GM20431 (cell line): ENCODE measurements around the gene TMEM134.

Source experiments
- in situ Hi-C: fragments of 300-500 bp; cut with MseI, MboI; formaldehyde crosslinking; loops from one replicate; pipeline ENCODE4 v1.15.0; 2020; ENCODE audit warnings: low sequenced_read_pairs; ENCODE audit not compliant: unreplicated experiment

TMEM134 gene

DNA sequence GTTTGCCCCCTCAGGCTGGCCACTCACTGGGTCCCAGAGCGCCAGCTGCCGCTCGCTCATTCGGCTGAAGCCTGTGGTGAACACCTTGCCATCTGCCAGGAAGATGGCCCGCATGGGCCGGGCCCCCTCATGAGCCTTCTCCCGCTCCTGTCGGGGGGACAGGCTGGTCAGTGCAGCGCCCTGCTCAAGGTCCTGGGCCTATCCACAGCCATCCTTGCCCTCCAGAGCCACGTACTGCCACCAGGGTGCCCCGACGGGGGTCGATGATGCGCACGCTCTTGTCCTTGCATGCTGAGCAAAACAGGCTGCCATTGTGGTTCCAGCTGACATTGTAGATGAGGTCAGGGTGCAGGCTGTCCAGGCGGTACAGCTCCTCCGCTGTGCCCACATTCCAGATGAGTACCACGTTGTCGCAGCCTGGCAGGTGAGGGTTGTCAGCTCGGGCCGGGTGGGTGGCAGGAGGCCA is 27.9 kb downstream of the TMEM134 start:
- in situ Hi-C loops = no loop called here

DNA sequence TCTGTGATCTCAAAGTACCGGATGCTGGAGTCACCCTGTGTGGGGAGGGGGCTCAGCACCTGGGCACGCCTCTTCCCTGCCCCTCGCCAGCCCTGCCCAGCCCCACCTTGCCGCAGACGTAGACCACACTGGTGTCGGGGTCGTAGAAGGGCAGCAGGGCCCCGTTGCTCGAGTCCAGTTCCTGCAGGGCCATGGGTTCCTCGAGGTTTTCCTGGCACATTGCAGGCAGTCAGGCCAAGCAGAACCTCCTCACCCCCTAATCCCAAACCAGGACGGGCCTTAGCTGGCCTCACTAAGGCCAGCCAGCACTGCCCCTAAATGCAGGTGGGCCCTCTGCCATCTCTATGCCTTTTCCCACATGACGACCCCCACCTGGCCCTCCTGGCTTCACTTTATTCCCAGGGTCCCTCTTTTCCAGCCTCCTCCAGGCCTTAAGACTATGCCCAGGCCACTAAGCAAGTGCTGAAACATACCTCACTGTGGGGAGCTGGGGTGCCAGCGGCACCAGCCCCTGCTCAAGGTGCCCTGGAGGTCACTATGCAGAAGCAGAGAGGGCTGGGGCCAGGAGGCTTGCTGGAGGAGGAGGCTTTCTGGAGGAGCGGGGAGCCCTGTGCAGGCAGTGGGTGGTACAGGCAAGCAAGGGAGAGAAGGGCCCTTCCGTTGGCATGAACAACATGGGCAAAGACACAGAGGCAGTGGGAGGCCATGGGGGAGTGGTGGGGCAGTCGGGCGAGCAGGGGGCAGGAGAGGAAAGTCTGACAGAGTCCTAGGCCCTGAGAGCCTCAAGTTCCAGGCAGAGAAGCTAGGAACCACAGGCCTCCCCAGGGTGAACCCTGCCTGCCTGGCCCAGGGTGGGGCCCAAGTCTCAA is 28.6 kb downstream of the TMEM134 start:
- in situ Hi-C loops = no loop called here

DNA sequence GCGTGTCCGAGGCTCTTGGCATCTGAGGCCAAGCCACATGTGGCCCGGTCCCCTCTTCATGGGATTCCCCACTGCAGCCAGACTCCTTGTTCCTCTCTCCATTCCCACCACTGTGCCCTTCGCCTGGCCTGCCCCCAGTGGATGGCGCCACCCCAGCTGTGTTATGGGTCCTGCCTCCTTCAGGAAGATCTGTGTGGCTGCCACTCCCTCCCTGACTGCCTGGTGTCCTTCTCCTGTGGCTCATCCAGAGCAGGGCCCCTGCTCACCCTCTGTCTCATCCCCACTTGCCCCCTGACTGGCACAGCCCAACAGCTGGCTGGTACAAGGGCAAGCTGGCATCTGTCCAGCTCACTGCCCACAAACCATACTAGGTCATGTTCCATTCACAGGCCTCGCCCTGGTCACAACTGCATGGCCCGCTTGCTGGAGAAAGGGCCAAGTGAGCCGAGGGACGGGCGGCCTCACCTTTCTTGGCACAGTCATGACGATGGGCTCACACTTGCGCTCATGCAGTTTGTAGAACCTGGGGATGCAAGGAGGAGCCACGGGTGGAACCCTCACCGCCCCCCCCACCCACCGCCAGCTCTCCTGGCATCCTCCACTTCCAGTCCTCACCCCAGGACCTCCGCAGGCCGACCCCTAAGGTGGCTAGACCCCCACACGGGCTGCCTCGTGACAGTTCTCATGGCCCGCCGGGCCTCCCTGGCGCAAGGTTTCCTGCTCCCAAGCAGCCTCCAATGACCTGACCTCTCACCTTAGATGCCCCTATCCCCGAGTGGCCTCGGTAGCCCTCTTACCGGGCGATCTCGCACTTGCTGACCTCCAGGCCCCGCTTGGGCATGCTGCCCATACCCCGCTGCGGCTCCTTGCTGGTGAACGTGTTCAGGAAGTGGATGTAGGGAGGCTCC is 29.5 kb downstream of the TMEM134 start:
- in situ Hi-C loops = no loop called here

DNA sequence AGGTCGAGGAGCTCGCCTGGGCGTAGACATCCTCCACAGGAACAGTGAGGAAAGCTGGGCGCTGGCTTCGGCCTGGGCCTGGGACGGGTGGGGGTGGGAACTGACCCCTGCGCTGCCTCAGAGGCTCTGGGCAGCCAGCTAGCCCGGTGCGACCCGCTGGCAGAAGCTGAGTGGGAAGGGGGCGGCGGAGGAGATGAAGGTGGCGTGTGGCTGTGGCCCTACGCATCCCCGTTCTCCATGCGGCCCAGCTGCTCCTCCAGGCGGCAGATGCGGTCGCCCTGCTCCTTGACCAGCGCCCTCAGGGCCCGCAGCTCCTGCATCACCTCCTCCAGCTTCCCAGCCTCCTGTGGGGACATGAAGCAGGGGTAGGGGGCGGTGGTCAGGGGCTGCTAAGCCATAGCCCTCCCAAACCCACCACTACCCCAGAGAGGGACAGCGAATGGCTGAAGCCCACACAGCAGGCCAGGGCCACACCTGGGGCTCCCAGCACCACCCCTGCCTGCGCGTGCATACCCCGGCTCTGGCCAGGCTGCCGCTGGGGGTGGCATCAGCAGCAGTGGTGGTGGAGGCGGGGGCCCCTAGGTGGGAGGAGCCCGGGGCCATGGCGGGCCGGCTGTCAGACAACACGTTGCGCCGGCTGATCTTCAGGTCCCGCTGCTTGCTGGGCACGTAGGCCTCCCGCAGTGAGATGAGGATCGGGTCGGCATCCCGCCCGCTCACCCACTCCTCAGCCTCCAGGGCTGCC is 30.7 kb downstream of the TMEM134 start:
- in situ Hi-C loops = no loop called here

DNA sequence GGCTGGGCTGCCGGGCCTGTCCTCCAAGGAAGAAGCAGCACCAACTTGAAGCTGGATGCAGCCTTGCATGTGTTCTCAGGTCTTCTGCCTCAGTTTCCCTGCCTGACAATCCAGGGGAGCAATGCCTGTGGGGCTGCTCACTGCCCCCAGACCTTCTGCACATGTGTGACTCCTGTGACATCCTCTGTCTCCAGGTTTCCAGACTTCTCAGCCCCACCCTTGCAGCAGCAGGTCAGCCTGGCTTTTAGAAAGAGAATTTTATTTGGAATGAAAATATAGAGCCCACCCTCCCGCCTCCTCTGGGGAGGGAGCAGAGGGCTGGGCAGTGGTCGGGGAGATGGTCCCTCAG is 31.3 kb downstream of the TMEM134 start:
- in situ Hi-C loops = no loop called here

DNA sequence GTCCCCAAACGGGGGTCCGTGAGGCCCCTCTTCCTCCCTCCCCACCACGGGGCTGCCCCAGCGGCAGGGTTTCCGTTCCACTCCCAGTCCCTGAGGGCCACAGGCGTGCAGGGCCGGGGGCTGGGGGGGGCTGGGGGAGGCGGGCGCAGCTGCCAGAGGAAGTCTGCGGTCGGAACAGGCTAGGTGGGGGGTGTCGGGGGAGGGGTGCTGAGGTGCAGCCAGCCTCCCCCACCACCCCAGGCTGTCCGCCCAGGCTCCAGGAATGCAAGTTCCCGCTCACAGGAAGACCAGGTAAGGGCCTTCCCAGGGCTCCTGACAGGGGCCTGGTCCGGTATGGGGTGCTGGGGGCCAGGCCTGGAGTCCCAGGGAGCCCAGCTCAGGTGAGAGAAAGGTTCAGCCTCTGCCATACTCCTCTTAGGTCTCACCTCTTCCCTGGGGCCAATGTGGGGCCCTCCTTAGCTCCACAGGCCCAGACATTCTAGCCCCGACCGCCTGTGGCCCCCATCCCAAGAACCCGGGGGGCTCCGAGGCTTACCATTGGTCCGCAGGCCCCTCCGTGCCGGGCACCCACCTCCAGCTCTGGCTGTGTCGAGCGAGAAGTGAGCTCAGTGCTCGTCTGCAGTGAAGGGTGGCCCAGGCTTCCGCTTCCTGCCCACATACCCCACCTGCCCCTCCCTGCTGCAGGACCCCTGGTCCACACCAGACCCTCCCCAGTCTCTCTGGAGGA is 31.8 kb downstream of the TMEM134 start, which contains the start of gene PTPRCAP:
Gene PTPRCAP, minus strand, starts transcription at position 601 of the 727 bp plus-strand sequence. Its CDS starts 63 bp downstream, at position 538.
- in situ Hi-C loops = no loop called here

DNA sequence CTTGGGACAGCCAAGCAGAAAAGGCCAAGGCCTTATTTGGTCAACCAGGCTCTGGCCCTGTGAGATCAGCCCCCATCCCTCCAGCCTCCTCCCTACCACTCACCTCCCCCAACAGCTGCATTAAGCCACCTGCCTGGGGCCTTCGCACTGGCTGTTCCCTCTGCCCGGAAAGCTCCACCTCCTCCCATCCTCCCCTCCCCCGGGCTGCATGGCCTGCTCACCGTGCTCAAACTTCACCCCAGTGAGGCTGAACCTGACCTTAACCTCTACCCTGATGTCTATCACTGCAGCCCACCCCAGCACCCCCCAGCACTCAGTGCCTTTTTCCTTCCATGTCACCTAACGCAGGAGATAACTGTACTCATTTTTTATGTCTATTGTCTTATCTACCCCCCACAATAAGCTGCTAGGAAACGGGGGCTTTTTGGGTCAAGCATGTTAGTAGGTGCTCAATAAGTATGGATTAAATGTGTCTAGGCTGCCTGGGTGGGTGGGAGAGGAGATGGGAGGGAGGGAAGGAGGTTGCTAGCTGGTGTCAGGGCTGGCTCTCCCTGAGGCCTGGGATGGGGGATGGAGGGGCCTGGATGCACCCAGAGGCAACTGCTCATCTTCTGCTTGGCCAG is 32.5 kb downstream of the TMEM134 start:
- in situ Hi-C loops = no loop called here

DNA sequence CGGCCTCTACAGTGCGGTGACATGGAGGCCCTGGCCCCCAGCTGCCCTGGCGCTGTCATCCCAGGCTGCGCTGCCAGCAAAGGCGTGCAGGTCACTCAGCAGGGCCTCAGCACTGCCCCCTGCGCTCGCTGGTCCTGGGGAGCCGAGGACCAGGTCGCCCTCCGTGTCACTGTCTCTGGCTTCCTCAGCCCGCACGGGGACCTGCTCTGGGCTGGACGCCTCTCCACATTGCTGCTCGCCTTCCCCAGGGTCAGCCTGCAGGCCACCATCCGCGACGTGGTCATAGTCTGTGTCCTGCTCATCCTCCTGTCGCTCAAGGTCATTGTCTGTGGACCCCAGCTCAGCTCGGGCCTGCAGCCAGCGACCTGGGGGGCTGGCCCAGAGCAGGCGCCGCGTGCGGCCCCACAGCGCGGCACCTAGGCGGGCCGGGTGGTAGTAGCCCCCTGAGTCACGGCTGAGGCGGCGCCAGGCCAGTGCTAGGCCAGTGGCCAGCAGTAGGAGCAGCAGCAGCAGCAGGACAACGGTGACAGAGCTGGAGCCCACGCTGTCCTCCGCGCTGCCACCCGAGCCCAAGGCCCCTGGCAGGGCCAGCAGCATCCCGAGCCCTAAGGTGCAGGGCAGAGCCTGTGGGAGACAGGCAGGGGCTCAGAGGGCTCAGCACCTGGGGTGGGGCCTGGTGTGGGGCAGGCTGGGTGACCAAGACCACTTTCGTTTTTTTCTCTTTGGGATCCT is 33.2 kb downstream of the TMEM134 start:
- in situ Hi-C loops = no loop called here

DNA sequence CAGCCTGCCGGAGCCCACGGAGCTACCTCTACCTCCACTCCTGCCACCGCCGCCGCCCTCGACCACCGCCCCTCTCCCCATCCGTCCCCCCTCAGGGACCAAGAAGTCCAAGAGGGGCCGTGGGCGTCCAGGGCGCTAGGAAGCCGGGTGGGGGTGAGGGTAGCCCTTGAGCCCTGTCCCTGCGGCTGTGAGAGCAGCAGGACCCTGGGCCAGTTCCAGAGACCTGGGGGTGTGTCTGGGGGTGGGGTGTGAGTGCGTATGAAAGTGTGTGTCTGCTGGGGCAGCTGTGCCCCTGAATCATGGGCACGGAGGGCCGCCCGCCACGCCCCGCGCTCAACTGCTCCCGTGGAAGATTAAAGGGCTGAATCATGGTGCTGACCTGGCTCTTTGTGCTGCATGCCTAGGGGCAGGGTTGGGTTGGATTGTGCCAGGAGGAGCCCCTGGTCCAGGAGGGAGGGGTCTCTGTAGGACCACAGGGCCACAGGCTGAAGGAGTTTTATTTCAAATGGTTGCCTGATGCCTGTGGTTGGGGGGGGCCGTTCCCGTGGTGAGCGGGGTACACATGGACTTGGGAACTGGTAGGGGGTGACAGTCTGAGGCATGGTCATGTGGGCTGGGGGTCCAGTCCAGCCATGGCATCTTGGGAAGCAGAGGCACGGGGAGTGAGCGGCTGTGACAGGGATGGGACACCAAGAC is 33.9 kb downstream of the TMEM134 start:
- in situ Hi-C loops = no loop called here

DNA sequence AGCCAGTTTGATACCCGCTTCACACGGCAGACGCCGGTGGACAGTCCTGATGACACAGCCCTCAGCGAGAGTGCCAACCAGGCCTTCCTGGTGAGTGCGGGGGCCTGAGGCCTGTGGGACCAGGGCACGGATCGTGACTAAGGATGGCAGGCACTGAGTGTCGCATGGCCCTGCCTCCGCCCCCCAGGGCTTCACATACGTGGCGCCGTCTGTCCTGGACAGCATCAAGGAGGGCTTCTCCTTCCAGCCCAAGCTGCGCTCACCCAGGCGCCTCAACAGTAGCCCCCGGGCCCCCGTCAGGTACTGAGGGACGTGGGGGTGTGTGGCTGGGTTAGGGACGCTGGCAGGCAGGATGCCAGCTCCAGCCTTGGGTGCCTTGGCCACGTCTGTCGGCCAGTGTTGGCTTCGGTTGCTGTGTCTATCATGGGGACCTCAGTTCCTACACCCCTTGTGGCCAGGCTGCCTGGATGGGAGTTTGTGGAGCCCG is 34.6 kb downstream of the TMEM134 start:
- in situ Hi-C loops = no loop called here

DNA sequence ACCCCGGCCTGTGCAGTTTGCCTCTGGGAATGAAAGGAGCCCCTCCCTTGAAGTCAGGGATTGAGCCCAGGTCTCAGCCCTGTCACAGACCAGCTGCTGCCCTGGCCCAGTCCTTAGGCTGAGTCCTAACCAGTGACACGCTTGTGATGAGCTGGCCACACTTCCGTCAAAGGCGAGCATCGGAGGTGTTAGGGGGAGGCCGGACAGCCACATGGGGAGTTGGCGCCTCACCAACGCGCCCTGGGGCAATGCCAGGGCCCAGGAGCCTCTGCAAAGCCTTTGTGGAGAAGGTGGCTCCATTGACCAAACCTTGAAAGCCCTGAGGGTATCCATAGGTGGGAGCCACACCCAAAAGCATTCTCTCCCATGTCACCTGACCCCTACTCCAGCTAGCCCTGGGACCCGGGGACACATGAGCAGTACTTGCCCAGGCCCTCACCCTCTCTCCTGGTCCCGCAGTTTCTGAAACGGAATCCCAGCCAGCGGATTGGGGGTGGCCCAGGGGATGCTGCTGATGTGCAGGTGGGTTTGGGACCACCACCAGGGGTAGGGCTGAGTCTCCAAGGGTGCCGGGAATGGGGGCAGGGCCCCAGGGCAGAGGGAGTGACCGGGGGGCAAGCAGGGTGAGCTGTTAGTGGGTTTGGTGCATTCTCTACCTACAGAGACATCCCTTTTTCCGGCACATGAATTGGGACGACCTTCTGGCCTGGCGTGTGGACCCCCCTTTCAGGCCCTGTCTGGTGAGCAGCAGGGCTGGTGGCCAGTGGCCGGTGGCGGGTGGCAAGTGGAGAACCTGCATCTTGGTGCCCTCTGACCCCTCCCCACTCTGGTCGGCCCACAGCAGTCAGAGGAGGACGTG is 35.3 kb downstream of the TMEM134 start:
- in situ Hi-C loops = no loop called here

DNA sequence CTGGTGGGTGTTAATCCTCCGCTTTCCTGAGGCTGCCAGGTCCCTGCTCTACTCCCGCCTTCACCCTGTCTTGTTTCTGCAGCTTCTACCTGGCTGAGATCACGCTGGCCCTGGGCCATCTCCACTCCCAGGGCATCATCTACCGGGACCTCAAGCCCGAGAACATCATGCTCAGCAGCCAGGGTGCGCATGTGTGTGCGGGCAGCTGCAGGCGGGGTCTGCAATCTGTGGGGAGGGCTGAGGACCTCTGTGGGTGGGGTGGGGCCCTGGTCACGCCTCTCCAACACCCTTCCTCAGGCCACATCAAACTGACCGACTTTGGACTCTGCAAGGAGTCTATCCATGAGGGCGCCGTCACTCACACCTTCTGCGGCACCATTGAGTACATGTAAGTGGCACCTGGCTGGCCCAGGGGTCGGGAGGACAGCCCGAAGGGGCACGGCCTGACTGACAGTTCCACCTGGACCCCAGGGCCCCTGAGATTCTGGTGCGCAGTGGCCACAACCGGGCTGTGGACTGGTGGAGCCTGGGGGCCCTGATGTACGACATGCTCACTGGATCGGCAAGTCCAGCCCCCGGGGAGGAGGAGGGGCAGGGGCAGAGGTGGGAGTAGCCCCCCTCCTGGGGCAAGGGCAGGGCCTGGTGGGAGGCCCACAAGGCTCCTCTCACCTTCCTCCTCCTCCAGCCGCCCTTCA is 36.2 kb downstream of the TMEM134 start:
- in situ Hi-C loops = no loop called here

DNA sequence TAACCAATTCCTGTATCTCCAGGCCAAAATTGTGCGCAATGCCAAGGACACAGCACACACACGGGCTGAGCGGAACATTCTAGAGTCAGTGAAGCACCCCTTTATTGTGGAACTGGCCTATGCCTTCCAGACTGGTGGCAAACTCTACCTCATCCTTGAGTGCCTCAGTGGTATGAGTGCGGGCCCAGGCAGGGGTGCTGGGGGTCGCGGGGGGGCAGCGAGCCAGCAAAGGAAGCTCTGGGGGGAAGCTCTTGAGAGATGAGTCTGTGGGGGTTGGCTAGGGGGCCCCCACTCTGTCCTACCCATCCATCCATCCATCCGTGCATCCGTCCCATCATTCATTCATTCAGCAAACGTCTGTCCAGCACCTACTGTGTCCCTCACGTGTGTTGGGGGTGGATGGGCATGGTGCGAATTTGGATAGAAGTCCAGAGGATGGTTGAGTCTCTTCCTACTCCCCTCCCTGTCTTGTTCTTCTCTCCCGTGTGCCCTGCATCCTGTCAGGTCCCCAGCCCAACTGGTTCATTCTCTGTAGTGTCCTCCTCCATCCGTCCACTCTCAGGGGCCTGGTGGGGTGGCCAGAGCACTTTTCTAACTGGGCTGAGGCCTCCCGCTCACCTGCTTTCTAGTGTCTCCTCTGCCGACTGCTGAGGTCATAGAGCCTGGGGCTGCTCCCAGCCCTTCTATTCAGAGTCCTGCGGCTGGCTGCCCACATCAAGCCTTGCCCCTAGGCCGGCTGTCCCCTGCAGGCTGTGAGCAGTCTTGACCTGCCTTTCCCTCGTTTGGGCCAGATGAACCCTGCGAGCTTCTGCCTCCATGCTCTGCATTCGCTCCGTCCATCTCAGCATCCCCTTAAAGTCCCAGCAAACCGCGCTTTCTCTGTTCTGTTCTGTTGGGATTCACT is 37.5 kb downstream of the TMEM134 start:
- in situ Hi-C loops = no loop called here

DNA sequence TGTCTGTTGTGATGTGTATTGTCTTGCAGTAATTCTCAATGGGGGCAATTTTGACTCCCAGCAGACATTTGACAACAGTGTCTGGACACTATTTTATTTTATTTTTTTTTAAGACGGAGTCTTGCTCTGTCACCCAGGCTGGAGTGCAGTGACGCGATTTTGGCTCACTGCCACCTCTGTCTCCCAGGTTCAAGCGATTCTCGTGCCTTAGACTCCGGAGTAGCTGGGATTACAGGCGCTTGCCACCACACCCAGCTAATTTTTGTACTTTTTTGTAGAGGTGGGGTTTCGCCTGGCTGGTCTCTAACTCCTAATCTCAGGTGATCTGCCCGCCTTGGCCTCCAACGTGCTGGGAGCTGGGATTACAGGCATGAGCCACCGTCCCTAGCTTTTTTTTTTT is 39.3 kb downstream of the TMEM134 start:
- in situ Hi-C loops = no loop called here

DNA sequence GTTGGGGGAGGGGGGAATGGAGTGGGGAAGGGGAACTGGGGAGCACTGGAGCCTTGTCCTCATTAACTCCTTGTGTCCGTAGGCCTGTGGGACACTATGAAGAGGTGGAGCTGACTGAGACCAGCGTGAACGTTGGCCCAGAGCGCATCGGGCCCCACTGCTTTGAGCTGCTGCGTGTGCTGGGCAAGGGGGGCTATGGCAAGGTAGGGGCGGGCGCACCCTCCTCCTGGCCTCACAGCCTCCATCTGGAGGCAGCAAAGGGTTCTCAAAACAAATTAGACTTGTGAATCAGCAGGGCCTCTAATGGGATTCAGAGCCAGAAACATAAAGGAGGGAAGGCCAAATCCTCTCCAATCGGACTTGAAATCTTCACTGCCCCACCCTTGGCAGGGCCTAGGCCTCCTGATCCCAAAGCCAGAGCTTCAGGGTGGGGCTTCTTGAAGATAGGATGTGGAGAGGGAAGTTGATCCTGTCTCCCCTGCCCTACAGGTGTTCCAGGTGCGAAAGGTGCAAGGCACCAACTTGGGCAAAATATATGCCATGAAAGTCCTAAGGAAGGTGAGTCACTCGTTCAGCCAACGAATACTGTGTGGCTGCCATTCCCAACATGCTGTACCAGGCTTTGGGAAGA is 39.9 kb downstream of the TMEM134 start:
- in situ Hi-C loops = no loop called here
